Kidney capillary endothelial cell (primary cell): ENCODE results near the gene SOS1.
"Not testable (repeated sequence)": the region's sequence is repeated elsewhere in the genome, so short reads cannot be mapped to it uniquely, and the experiment has no call there.

Experiments used
- DNase-seq: peaks from one replicate; pipeline ENCODE4 v3.0.0-alpha.2; 2018; ENCODE audit warnings: low spot score

The SOS1 gene

DNA sequence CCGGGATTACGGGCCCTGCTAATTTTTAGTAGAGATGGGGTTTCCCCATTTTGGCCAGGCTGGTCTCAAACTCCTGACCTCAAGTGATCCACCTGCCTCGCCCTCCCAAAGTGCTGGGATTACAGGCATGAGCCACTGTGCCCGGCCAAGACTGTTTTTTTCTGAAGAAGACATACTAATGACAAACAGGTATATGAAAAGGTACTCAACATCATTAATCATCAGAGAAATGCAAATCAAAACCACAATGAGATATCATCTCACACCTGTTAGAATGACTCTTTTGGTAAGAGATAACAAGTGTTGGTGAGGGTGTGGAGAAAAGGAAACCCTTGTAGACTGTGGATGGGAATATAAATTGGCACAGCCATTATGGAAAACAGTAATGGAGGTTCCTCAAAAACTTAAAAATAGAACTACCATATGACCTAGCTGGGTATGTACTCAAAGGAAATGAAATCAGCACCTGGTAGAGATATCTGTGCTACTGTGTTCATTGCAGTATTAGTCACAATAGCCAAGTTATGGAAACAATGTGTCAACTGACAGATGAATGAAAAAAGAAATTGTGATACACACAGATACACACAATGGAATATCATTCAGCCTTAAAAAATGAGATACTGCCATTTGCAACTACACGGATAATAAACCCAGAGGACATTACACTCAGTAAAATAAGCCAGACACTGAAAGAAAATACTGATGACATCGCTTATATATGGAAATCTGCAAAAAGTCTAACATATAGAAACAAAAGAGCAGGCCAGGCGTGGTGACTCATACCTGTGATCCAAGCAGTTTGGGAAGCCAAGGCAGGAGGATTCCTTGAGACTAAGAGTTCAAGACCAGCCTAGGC lies 20.8 kb downstream of the SOS1 start:
- DNase-seq, result peak; percentile 65

DNA sequence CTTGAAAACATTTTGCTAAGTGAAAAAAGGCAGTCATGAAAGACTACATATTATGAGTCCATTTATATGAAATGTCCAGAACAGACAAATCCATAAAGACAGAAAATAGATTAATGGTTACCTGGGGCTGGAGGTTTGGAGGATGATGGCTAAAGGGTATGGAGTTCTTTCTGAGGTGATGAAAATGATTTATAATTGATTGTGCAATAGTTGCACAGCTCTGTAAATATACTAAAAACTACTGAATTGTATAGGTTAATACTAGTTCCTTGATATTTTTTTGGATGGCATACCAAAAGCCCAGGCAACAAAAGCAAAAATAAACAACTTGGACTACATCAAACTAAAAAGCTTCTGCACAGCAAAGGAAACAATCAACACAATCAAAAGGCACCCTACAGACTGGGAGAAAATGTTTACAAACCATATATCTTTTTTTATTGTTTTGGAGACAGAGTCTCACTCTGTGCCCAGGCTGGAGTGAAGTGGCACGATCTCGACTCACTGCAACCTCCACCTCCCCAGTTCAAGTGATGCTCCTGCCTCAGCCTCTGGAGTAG lies 21.5 kb downstream of the SOS1 start:
- DNase-seq, result no peak

DNA sequence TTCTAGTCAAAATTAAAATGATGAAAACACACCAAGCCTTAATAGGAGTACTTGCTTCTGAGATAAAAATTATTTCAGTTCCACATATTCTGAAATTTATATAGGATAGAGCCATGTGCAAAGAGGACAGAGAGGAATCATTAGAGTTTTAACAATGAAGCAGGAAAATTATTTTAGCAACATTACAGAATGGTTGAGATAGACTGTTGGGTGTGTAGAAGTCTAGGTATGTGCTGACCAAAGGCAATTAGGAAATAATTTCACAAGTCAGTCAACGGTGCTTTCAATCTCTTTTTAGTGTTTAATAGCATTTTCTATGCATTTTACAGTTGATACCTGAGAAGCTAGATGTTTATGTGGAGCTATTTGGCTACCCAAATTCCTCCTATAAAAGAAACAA lies 25.2 kb downstream of the SOS1 start:
- no peak for DNase-seq

DNA sequence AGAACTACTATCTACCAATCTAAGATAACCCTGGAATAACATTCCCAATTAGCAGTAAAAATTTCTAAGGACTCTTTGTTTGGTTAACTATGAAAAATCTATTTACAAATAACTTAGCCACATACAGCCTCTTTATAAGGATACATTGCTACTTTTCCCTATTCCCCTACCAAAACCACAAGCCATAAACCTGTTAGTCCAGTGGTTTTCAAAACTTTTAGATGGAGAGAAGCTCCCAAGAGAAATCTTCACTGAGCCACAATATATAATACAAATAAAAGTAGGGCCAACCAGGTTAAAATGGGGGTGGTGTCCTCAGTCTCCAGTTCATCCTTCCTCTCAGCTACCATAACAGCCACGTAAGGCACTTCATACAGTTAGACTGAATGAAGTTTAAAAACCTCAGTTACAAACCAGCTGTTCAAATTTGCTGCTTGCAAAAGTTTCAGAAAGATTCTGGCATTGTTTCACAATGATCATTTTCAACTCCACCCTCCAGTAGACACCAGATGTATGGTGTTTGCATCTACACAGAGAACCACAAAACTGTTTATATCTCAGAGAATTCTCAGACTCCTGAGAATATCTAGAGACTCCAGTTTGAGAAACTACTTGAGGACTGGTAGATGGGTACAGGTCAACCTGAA lies 26.0 kb downstream of the SOS1 start:
- DNase-seq, result no peak

DNA sequence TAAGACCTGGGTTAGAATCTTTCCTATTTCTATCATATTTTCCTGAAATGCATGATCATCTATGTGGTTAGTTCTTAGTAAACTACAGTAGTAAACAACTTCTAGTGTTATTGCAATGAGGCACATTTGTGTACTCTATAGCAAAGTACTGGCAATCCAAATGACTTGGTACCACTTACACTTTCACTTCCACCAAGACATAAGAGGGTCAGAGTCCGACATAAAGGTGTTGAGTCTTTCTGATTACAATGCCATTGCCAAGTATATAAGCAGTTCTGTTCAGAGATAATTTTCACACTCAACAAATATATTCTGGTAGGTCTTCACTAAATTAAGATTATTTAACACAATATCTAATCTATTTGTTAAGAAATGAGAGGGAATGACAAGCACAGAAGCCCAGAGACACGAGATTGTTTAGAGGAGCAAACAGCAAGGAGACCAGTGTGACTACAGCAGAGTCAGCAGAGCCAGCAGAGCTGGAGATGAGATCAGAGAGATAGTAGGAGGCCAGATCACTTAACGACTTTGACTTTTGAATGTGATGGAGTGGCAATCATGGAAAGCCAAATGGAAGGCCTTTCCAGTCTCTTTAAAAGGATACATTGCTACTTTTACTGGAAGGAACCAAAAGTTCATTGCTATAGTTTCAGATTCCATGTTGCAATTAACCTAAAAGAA lies 27.5 kb downstream of the SOS1 start:
- no peak for DNase-seq

DNA sequence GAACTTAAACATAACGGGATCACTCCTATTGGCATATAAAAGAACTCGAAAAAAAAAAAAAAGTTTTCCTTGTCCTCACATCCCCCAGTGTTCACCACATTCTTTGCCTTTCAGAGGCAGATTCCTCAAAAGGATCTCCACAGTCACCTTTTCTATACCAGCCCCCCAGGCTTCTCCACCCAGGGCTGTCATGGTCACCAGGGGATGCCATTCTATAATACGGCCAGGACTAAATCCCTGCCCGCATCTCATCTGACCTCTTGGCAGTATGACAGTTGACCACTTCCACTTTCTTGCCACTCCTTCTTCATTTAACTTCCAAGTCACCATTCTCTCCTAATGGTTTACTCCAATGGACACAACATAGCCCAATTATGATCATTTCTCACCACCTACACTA lies 29.3 kb downstream of the SOS1 start:
- DNase-seq, result no peak

DNA sequence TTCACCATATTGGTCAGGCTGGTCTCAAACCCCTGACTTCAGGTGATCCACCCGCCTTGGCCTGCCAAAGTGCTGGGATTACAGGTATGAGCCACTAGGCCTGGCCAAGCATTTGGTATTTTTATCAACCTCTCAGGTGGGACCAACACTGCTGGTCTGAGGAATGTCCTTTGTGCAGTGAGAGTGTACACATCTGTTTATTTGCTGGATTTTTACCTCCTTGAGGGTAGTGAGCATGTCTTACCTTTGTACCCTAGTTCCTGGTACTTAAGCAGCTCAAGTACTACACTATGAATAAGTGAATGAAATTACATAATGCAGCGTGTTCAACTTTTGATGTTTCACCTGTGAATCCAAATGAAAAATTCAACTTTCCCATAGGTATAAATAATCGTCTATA lies 29.8 kb downstream of the SOS1 start:
- no peak for DNase-seq

DNA sequence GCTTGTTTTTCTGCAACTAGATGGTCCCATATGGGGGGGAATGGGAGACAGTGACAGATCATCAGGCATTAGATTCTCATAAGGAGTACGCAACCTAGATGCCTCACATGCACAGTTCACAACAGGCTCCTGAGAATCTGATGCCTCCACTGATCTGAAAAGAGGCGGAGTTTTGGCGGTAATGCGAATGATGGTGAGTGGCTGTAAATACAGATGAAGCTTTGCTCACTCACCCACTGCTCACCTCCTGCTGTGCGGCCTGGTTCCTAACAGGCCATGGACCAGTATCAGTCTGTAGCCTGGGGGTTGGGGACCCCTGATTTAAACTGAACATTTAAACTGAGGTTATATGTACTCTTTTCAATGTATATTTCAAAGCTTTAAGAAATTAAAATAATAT lies 40.7 kb downstream of the SOS1 start:
- no peak for DNase-seq

DNA sequence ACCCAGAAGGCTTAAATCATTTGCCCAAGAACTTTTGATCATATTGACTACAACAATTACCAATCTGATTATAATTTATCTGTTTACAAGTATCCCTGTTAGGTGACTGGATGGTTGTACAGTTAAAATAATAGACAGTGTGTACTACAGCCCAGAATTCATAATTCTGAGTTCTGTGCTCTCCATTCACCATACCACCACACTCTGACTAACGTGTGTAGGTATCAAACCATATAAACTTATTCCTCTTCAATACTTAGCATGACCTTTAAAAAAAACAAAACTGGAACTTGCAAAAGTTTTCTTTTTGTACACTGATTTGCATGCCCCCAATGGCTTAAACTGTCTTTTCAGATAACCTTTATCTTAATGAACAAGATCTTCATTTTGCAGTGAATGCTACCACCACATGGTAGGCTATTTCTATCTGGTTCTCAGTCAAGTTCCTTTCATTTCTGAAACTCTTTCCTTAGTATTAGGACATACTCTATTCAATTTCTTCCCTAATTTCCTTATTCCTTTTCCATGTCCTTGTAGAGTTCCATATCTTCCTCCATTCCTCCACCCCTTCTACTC lies 50.9 kb downstream of the SOS1 start:
- no peak for DNase-seq

DNA sequence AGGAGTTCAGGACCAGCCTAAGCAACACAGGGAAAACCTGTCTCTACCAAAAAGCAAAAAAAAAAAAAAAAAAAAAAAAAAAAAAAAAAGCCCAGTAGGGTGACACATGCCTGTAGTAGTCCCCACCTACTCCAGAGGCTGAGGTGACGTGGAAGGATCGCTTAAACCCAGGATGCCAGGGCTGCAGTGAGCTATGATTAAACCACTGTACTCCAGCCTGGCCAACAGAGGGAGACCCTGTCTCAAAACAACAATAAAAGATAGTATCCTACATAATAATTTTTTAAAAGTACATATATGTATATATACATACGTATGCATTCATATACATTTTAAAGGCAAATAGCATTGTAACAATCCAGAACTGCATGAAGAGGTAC lies 51.7 kb downstream of the SOS1 start:
- no peak for DNase-seq

DNA sequence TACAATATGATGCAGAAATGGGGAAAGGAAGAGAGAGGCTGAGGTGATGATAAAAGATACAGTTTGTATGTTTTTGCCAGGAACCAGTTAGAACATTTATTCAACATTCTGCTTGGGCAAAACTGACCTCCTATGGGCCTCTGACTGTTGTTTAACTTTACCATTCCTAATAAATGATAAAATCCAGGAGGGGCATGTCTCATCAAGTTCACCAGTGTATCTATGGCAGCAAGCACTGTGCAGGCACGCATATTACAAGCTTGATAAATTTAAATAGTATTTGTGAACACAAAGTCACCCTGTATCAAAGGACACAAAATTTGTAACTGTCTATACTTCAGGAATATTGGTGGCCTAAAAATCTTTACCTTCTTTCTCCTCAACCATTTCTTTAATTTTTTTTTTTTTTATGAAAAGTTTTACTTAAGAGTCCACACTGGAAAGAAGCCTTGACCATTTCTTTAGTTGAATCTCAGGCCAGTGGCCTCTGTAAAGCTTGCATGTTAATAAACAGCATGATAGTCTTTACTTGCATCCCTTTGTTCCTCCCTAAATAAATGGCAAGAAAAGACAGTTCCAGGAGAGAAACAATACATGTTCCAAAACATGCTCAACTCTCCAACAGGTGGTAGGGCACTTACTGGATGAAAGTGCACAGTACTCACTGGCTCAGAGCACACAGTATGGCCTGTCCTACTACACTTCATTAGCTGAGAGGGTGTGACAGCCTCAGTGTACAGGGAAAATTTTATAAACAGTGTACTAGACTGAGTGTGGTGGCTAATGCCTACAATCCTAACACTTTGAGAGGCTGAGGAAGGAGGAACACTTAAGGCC lies 52.3 kb downstream of the SOS1 start:
- no peak for DNase-seq

DNA sequence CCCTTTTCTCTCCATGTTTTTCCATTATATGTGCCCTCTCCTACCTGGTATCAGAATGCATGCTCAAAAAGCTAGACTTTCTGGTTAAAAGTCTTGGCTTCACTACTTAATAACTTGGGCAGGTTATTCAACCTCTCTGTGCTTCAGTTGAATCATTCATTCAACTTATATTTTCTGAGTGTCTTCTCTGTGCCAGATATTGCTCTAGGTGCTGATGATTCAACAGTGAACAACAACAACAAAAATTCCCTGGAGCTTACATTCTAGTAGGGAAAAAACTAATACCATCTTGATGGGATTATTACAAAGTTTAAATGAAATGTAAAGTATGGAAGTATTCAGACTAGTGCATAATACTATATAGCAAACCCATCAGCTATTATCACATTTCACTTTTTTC lies 55.2 kb downstream of the SOS1 start:
- no peak for DNase-seq

DNA sequence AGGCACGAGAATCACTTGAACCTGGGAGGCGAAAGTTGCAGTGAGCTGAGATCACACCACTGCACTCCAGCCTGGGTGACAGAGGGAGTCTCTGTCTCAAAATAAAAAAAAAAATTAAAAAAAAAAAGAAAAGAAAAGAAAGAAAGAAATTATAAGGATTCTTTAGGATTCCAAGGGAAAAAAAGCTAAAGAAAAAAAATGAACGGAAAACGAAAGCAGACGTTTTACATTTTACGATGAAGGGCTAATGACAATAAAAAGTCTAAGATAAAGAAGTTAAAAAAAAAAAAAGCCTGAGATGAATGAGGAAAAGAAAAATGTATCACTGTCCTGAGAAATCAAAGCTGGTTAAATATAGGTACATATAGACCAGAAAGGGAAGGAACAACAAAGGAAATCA lies 58.5 kb downstream of the SOS1 start:
- no peak for DNase-seq

DNA sequence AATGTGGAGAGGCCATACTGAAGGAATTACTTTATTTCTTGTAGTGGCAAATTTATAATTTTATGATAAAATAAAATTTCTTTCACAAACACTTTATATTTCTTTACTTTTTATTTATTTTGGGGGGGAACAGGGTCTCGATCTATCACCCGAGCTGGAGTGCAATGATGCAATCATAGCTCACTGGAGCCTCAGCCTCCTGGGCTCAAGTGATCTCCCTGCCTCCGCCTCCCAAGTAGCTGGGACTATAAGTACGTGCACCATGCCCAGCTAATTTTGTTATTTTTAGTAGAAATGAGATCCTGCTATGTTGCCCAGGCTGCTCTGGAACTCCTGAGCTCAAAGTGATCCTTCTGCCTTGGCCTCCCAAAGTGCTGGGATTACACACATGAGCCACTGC lies 59.6 kb downstream of the SOS1 start:
- no peak for DNase-seq

DNA sequence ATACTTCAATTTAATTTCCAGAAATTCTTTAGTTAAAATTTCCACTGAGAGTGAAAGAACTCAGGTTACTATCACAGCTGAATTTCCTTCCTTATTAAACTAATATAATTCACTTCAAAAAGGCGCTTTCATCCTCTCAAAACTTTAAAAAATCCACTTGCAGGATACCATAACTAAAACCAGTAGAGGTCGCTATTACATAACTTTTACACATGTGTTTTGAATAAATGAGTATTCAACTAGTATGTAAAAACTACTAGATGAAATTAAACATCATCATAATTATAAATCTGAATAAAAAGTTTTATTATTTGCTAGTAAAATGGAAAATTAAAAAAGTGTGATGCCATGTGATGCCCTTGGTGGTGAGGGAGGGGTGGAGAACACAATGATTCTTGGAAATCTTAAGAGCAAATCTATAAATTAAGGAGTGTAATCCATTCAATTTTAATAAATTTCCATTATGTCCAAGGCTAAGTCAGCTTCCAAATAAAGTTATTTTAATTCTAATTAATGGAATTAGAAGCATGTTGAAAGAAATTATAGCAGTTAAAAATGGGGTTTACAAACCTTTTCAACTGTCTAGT lies 61.4 kb downstream of the SOS1 start:
- DNase-seq, result peak; percentile 52

DNA sequence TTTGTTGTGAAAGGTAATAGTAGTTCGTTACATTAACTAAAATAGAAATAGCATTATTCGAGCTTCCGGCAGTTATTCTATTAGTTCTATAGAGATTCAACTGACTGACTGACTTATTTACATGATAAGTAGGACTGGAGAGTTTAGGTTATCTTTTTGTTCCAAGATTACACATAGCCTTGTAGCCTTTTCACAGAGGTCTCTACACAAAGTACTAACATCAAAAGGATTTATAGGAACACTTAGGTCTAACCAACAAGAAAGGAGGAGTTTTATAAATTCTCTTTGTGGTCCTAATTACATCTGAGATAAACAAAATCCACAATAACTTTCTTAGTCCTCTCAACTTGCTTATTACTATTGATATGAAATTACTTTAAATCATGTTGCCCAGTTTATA lies 62.8 kb downstream of the SOS1 start:
- DNase-seq, result no peak

DNA sequence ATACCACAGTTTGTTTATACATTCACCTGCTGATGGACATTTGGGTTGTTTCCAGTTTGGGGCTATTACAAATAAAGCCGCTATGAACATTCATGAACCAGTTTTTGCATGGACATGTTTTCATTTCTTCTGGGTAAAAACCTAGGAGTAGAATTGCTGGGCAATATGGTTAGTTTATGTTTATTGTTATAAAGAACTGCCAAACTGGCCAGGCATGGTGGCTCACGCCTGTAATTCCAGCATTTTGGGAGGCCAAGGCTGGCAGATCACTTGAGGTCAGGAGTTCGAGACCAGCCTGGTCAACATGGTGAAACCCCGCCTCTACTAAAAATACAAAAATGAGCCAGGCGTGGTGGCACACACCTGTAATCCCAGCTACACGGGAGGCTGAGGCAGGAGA lies 68.2 kb downstream of the SOS1 start:
- not testable (repeated sequence) for DNase-seq

DNA sequence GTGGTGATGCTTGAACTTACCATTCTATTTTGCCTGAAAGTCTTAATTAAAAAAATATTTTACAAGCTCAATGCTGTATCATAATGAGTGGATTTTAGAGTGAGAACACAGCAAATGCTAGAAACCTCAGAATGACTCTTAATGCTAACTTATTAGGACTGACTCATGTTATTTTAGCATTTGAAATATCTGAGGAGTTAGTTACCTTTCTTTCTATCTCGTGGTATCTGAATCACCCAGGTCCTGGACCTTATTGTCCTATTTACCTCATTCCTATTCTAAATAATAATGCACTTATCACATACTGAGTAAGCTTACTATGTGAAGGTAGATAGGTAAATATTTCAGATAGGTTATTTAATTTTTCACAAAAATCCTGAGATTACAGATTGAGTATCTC lies 70.7 kb downstream of the SOS1 start:
- DNase-seq, result no peak

DNA sequence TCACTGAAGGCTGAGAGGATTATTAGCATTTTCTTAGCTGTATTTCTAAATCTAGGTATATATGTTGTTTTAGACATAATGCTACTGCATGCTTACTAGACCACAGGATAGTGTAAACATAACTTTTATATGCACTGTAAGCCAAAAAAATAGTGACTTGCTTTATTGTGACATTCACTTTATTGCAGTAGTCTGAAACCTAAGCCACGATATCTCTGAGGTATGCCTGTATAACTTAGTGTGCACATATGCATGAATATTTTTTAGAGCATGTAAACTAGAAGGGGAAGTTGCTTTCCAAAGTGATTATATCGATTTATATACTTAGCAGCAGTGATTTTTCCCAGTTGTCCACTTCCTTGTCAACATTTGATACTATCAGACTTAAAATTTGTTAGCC lies 81.8 kb downstream of the SOS1 start:
- DNase-seq, result no peak

DNA sequence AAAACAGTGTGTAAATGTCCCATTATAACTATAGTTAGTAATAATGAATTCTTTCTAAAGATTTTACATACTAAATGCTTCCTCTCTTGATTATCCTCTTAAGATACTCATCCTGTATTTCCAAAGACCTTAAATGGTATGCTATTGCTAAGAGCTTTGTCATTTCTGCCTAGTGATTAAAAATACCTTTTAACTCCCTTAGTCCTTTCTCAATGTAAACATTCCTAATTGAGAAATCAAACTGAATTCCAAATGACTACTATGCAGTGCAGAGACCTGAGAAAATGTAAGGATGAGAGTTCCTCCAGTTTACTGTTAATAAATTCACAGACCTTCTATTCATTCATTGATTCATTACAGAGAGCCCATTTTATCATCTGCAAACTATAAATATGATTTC lies 86.9 kb downstream of the SOS1 start:
- DNase-seq, result no peak

DNA sequence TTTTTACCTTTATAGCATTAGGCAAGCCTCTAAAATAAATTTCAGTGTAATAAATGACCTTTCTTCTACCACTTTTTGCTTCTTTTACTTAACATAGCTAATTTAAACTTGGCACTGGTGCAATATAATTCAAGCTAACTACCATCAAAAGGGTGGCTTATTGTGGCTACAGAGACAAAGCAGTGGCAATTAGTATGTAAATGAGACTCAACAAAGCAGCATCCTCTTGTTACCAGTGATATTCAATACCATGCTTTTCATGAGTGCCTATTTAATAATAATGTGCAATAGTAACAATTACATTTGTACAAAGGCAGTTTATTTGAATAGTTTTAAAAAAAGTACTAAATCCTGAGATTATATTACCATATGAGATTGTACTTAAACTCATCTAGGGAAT lies 93.4 kb downstream of the SOS1 start:
- no peak for DNase-seq
